SJCRH30 (cell line): ENCODE data around the gene LUZP1. TPM values are rescaled to one million over a fixed set of nuclear protein-coding genes. Genes with fewer than 3 reads are reported as not detected.

Source experiments
- DNase-seq, 2 experiments: peaks; one replicate each; pipeline ENCODE4 v3.0.0-alpha.2; 2015 to 2020
- H3K27ac ChIP-seq: fragments of 250-450 bp; sonication (Bioruptor Pico); 2 replicates; pipeline ENCODE4 v1.5.1; 2020; ENCODE audit warnings: mild to moderate bottlenecking, moderate library complexity
- H3K27me3 ChIP-seq: fragments of 250-450 bp; sonication (Bioruptor Pico); 2 replicates; pipeline ENCODE4 v1.5.1; 2020; ENCODE audit warnings: mild to moderate bottlenecking, moderate library complexity
- H3K36me3 ChIP-seq: fragments of 250-450 bp; sonication (Bioruptor Pico); 2 replicates; pipeline ENCODE4 v1.5.1; 2020; ENCODE audit warnings: mild to moderate bottlenecking, moderate library complexity
- H3K4me1 ChIP-seq: fragments of 250-450 bp; sonication (Bioruptor Pico); 2 replicates; pipeline ENCODE4 v1.5.1; 2020; ENCODE audit warnings: mild to moderate bottlenecking, moderate library complexity
- H3K4me3 ChIP-seq: fragments of 250-450 bp; sonication (Bioruptor Pico); 2 replicates; pipeline ENCODE4 v1.5.1; 2020; ENCODE audit warnings: mild to moderate bottlenecking, moderate library complexity
- H3K9me3 ChIP-seq: fragments of 250-450 bp; sonication (Bioruptor Pico); replicated peaks from 2 replicates; pipeline ENCODE4 v1.5.1; 2020; ENCODE audit warnings: mild to moderate bottlenecking, moderate library complexity
- total RNA-seq: library from RNA; depleted of rRNA; stranded (reverse); fragments of >200 nt; shearing (Covaris generic); gene quantifications from 2 replicates; pipeline ENCODE4 v1.2.3, GENCODE V29; 2014; rRNA removed

The LUZP1 gene
- total RNA-seq, 1 experiment from 2014 or later = 29.8 TPM

- Histone ChIP-seq H3K36me3 (peaks cover 9% of the 10 kb centered on the region), H3K9me3 (no peaks in the 10 kb centered on the region), H3K27ac (no peak overlapping the region), H3K27me3 (no peaks in the 10 kb centered on the region), H3K4me3 (no peak overlapping the region), H3K4me1 (no peaks in the 10 kb centered on the region; the same call in 1 of the 2 replicates)
- DNase-seq = no peak
Observed at GRCh38 chr1:23037081-23037740, 131.4 kb downstream of the LUZP1 start.

DNA sequence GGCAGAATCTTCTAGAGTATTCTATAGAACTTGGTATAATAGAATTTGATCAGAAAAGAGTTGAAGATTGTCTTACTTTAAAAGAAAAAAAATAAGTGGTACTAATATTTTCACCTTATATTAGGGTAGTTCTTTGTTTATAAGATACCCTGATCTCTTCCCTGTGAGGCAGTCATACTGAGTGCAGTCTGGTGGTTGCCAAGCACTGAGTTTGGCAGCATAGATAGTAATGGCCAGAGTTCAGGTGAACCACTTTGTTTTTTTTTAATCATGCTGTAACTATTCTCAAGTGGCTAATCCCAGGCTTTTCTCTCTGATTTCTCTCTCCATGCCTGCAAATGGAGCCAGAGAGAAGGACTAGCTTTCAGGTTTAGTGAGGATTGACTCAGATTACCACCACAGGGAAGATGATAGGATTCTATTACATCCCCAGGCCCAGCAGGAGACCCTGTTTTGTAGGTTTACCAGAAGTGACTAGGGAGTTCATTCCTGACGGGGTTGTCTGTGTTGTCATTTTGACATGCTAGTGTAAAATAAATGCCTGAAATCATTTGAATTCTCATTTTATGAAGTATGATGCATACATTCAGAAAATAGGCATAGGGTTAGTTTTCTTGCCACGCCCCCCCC lies 132.7 kb downstream of the LUZP1 start:
- Histone ChIP-seq H3K27ac (no peak overlapping the region), H3K4me3 (no peak overlapping the region), H3K9me3 (no peaks in the 10 kb centered on the region), H3K36me3 (peaks cover 10% of the 10 kb centered on the region), H3K27me3 (no peaks in the 10 kb centered on the region), H3K4me1 (no peaks in the 10 kb centered on the region; the same call in 1 of the 2 replicates)
- DNase-seq = peak in 1 of 2 experiments; percentile 33

Other genes with a start within 250 kb of the LUZP1 start
- gene LACTBL1, start 196.0 kb downstream of the LUZP1 start, total RNA-seq = 0.15 and 0.20 TPM in 2 replicates
- 0.30 TPM in 1 of 2 replicates, not detected in the other for gene TEX46, start 153.0 kb downstream of the LUZP1 start, total RNA-seq
- 230 and 243 TPM in 2 replicates for gene KDM1A, start 149.4 kb downstream of the LUZP1 start, total RNA-seq
- not detected in 2 replicates for gene HTR1D, start 48.6 kb upstream of the LUZP1 start, total RNA-seq
- 342 and 380 TPM in 2 replicates for gene HNRNPR, start 175.4 kb upstream of the LUZP1 start, total RNA-seq
- 13.8 and 15.8 TPM in 2 replicates for gene ZNF436, start 201.0 kb upstream of the LUZP1 start, total RNA-seq